CD14-positive monocyte (primary cell): ENCODE data around the gene LRRC72. TPM values are rescaled to one million over a fixed set of nuclear protein-coding genes. Genes with fewer than 3 reads are reported as not detected.

ENCODE experiments used
- DNase-seq, 3 donors: peaks; one replicate each; pipeline ENCODE4 v3.0.0-alpha.2; 2011 to 2022
- H2AFZ ChIP-seq: 2 replicates; pipeline ENCODE4 v1.6.0; 2012; ENCODE audit warnings: mild to moderate bottlenecking, low read depth, low read length, inconsistent platforms; ENCODE audit not compliant: insufficient read depth, poor library complexity, severe bottlenecking
- H3K27ac ChIP-seq, 2 donors: 1 replicate in 1 of 2; 2 replicates in 1 of 2; pipeline ENCODE4 v1.5.1; 2012 to 2013; ENCODE audit warnings: low read length in 2 of 2, control low read depth in 1 of 2, inconsistent platforms in 1 of 2, low read depth in 1 of 2, mild to moderate bottlenecking in 1 of 2
- H3K27me3 ChIP-seq, 2 donors: one replicate each; pipeline versions ENCODE4 v1.6.0 to v1.6.1; 2011 to 2013; ENCODE audit warnings: low read length in 2 of 2; ENCODE audit not compliant: control insufficient read depth in 2 of 2, insufficient read depth in 2 of 2
- H3K36me3 ChIP-seq, 2 donors: replicated peaks in 1 of 2; 1 replicate in 1 of 2; 2 replicates in 1 of 2; pipeline versions ENCODE4 v1.5.1 to v1.6.1; 2012 to 2013; ENCODE audit warnings: low read length in 2 of 2, control low read depth in 1 of 2, inconsistent platforms in 1 of 2, mild to moderate bottlenecking in 1 of 2; ENCODE audit not compliant: insufficient read depth in 2 of 2, control insufficient read depth in 1 of 2
- H3K4me1 ChIP-seq, 2 donors: 1 replicate in 1 of 2; 2 replicates in 1 of 2; pipeline versions ENCODE4 v1.5.1 to v1.6.1; 2012 to 2013; ENCODE audit warnings: low read length in 2 of 2, control low read depth in 1 of 2, inconsistent platforms in 1 of 2, mild to moderate bottlenecking in 1 of 2, moderate library complexity in 1 of 2; ENCODE audit not compliant: insufficient read depth in 2 of 2, control insufficient read depth in 1 of 2
- H3K4me2 ChIP-seq: replicated peaks from 2 replicates; pipeline ENCODE3; 2012; ENCODE audit warnings: low read length, moderate library complexity, mild to moderate bottlenecking; ENCODE audit not compliant: poor library complexity, severe bottlenecking; ENCODE audit errors: extremely low read depth
- H3K4me3 ChIP-seq, 3 experiments: fragments of 200-600 bp in 1 of 3; sonication (generic) in 1 of 3; replicated peaks in 1 of 3; 1 replicate in 2 of 3; 2 replicates in 1 of 3; pipeline ENCODE4 v1.5.1; 2011 to 2013; ENCODE audit warnings: low read length in 3 of 3, mild to moderate bottlenecking in 3 of 3, control low read depth in 2 of 3, low read depth in 2 of 3, inconsistent platforms in 1 of 3, moderate library complexity in 1 of 3
- H3K79me2 ChIP-seq: 2 replicates; pipeline ENCODE4 v1.6.0; 2012; ENCODE audit warnings: mild to moderate bottlenecking, control low read depth, inconsistent platforms, low read length, moderate library complexity; ENCODE audit not compliant: insufficient read depth
- H3K9ac ChIP-seq: 2 replicates; pipeline ENCODE4 v1.6.0; 2017; ENCODE audit warnings: low read length, mild to moderate bottlenecking; ENCODE audit not compliant: insufficient read depth, poor library complexity, severe bottlenecking
- H3K9me3 ChIP-seq, 2 donors: replicated peaks in 1 of 2; 1 replicate in 1 of 2; 2 replicates in 1 of 2; pipeline versions ENCODE4 v1.5.1 to v1.6.1; 2012 to 2013; ENCODE audit warnings: low read length in 2 of 2, control low read depth in 1 of 2; ENCODE audit not compliant: control insufficient read depth in 1 of 2, insufficient read depth in 1 of 2
- H4K20me1 ChIP-seq: 2 replicates; pipeline ENCODE4 v1.6.0; 2012; ENCODE audit warnings: mild to moderate bottlenecking, low read length, control low read depth, moderate library complexity; ENCODE audit not compliant: insufficient read depth
- H3K27ac Mint-ChIP-seq, 7 donors: one replicate each; pipeline ENCODE4 v1.8.0; 2020; ENCODE audit warnings: mild to moderate bottlenecking in 7 of 7, mixed read lengths in 7 of 7, moderate library complexity in 6 of 7, inconsistent platforms in 2 of 7
- H3K27me3 Mint-ChIP-seq, 3 donors: one replicate each; pipeline ENCODE4 v1.8.0; 2021 to 2022; ENCODE audit warnings: low read depth in 3 of 3, mild to moderate bottlenecking in 3 of 3, mixed read lengths in 3 of 3, moderate library complexity in 3 of 3, inconsistent platforms in 1 of 3
- H3K36me3 Mint-ChIP-seq, 2 donors: one replicate each; pipeline ENCODE4 v1.8.0; 2020; ENCODE audit warnings: mixed read lengths in 2 of 2, inconsistent platforms in 1 of 2, mild to moderate bottlenecking in 1 of 2
- H3K4me1 Mint-ChIP-seq: one replicate; pipeline ENCODE4 v1.8.0; 2020; ENCODE audit warnings: mild to moderate bottlenecking, mixed read lengths
- H3K4me3 Mint-ChIP-seq, 2 donors: one replicate each; pipeline ENCODE4 v1.8.0; 2020; ENCODE audit warnings: mild to moderate bottlenecking in 2 of 2, mixed read lengths in 2 of 2, moderate library complexity in 1 of 2
- H3K9me3 Mint-ChIP-seq, 7 donors: one replicate each; pipeline ENCODE4 v1.8.0; 2020 to 2022; ENCODE audit warnings: mixed read lengths in 7 of 7, mild to moderate bottlenecking in 6 of 7, moderate library complexity in 6 of 7, inconsistent platforms in 2 of 7
- WGBS: methylation state at CpG from one replicate; pipeline ENCODE4 v1.1.5; 2013; ENCODE audit warnings: missing lambda C conversion rate; ENCODE audit not compliant: insufficient coverage; 5-methylcytosine and 5-hydroxymethylcytosine counted together
- intact Hi-C, 2 donors: fragments of 100-400 bp; cut with micrococcal nuclease; formaldehyde crosslinking; loops; one replicate each; pipeline versions ENCODE4 v1.15.0 to v1.15.1; 2023
- polyA plus RNA-seq, 3 donors: library from polyadenylated mRNA; depleted of rRNA in 1 of 3; unstranded in 2 of 3; stranded (reverse) in 1 of 3; fragments of 300-500 nt in 2 of 3; fragments of >200 nt in 1 of 3; fragmentation: Illumina TruSeq in 2 of 3; gene quantifications; 1 replicate in 2 of 3; 2 replicates in 1 of 3; pipeline ENCODE4 v1.2.3, GENCODE V29; 2012 to 2021
- TF ChIP-seq, protein P1 (sequence below): fragments of 200-600 bp; IDR thresholded peaks from one replicate; pipeline ENCODE4 v1.8.0; 2022; ENCODE audit warnings: antibody characterized with exemption, mild to moderate bottlenecking

The LRRC72 gene
- polyA plus RNA-seq, 3 donors = not detected

DNA sequence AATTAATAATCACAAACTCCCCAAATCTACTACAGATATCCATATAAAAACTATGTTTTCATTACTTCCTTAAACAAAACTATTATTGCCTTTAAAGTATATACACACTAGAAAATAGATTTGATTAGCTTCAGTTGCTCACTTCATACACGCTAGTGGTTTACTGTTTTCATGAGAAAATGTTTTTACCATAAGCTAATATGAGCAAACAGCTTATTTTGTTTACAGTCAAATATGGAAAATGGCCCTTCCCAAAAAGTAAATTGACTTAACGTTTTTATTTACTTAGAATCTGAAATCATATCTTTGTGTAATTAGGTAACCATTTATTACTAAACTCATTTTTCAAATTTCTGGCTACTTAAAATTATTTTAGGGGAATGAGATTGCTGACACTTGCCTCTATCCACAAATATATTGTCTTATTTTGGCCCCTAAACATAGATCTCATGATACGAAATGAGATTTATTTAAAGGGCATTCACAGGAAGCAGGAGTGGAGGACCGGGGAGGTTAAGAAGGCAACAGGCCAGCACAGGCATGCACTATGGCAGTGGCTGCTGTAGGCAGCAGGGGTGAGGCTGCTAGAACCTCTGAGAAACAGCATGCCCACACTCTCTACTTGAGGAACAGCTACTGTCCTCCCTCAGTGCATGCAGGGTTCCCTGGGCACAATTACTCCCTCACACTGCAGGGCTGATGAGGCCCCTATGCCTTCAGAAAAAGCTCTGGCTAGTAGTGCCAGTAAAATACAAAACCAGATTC is 31.5 kb upstream of the LRRC72 start:
- Mint-ChIP-seq H3K27ac (no peak overlapping the region), H3K27me3 (peaks cover 0 to 1% (median 0%) of the 10 kb centered on the region in 3 donors), H3K4me1 (no peaks in the 10 kb centered on the region), H3K4me3 (no peak overlapping the region), H3K9me3 (peaks cover 0 to 3% (median 0%) of the 10 kb centered on the region in 7 donors), H3K36me3 (no peaks in the 10 kb centered on the region)
- TF ChIP-seq, protein P1, sequence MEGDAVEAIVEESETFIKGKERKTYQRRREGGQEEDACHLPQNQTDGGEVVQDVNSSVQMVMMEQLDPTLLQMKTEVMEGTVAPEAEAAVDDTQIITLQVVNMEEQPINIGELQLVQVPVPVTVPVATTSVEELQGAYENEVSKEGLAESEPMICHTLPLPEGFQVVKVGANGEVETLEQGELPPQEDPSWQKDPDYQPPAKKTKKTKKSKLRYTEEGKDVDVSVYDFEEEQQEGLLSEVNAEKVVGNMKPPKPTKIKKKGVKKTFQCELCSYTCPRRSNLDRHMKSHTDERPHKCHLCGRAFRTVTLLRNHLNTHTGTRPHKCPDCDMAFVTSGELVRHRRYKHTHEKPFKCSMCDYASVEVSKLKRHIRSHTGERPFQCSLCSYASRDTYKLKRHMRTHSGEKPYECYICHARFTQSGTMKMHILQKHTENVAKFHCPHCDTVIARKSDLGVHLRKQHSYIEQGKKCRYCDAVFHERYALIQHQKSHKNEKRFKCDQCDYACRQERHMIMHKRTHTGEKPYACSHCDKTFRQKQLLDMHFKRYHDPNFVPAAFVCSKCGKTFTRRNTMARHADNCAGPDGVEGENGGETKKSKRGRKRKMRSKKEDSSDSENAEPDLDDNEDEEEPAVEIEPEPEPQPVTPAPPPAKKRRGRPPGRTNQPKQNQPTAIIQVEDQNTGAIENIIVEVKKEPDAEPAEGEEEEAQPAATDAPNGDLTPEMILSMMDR = no peak
- Histone ChIP-seq H3K4me2 (no peak overlapping the region), H4K20me1 (no peaks in the 10 kb centered on the region), H3K27me3 (no peaks in the 10 kb centered on the region), H3K79me2 (no peaks in the 10 kb centered on the region), H3K36me3 (no peaks in the 10 kb centered on the region), H3K9ac (no peak overlapping the region), H3K4me3 (no peak overlapping the region), H2AFZ (no peak overlapping the region), H3K4me1 (no peaks in the 10 kb centered on the region), H3K27ac (no peak overlapping the region), H3K9me3 (no peaks in the 10 kb centered on the region)
- no peak for DNase-seq
- 100% methylated on average over 1 of the region's 4 CpGs for WGBS
- intact Hi-C loops = no loop called here

DNA sequence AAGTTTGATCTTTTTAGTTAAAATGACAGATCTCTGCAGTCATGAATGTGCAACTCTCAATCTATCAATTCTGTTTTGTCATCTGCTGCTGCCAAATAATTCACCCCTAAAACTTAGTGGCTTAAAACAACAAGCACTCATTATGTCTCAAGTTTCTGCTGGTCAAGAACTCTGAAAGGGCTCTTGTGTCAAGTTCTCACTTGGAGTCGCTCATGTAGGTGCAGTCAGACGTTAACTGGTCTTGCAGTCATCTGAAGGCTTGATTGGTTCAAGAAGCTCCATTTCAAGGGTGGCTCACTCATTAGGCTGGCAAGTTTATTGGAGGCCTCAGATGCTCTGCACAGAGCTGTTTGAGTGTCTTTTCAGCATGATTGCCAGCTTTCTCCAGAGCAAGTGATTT is 28.5 kb upstream of the LRRC72 start:
- Histone ChIP-seq H3K9ac (no peak overlapping the region), H2AFZ (no peak overlapping the region), H3K79me2 (no peaks in the 10 kb centered on the region), H3K36me3 (no peaks in the 10 kb centered on the region), H3K4me2 (no peak overlapping the region), H4K20me1 (no peaks in the 10 kb centered on the region), H3K4me3 (no peak overlapping the region), H3K27ac (no peak overlapping the region), H3K9me3 (no peaks in the 10 kb centered on the region), H3K4me1 (no peaks in the 10 kb centered on the region), H3K27me3 (no peaks in the 10 kb centered on the region)
- H3K4me3 Mint-ChIP-seq = no peak overlapping the region
- H3K36me3 Mint-ChIP-seq = no peaks in the 10 kb centered on the region
- peaks cover 0 to 1% (median 0%) of the 10 kb centered on the region in 3 donors for H3K27me3 Mint-ChIP-seq
- TF ChIP-seq, protein P1 = no peak
- H3K4me1 Mint-ChIP-seq = no peaks in the 10 kb centered on the region
- intact Hi-C loops = no loop called here
- H3K9me3 Mint-ChIP-seq = peaks cover 0 to 6% (median 3%) of the 10 kb centered on the region in 7 donors
- H3K27ac Mint-ChIP-seq = no peak overlapping the region
- DNase-seq = no peak
- WGBS = 86% methylated on average over 2 of the region's 2 CpGs
